SK-MEL-5 (cell line): Measurements from ENCODE around the gene WDR54. TPM values are rescaled to one million over a fixed set of nuclear protein-coding genes. Genes with fewer than 3 reads are reported as not detected.

Source experiments
- DNase-seq: peaks from one replicate; pipeline ENCODE4 v3.0.0-alpha.2; 2016; ENCODE audit warnings: low read depth, low spot score
- in situ Hi-C: cut with HindIII; loops from 2 replicates; pipeline ENCODE4 v1.10.0; 2016; ENCODE audit warnings: low sequenced_read_pairs, high pct_unique_total_duplicates, low pct_unique_long_range_greater_than_20kb
- polyA plus RNA-seq, 2 experiments: library from polyadenylated mRNA; depleted of rRNA; stranded (reverse); fragments of >200 nt; gene quantifications; 2 replicates each; pipeline ENCODE4 v1.2.3, GENCODE V29; 2015
- total RNA-seq: library from RNA; depleted of rRNA; stranded (reverse); fragments of >200 nt; shearing (Covaris generic); gene quantifications from 2 replicates; pipeline ENCODE4 v1.2.3, GENCODE V29; 2014; rRNA removed

Gene WDR54
- 26.9 and 27.7 TPM in 2 replicates for total RNA-seq
- polyA plus RNA-seq (2015; cell fraction: cytosol; rRNA removed): 24.5 and 30.6 TPM in 2 replicates
- polyA plus RNA-seq (2015; cell fraction: nucleus; rRNA removed): 9.2 and 22.0 TPM in 2 replicates

GRCh38 chr2:74421221-74421870, at the start of gene WDR54, which contains the start of gene C2orf81:
TSS of gene WDR54 (plus strand) at chr2:74421730. CDS start at chr2:74422154, 424 bp downstream.
TSS of gene C2orf81 (minus strand) at chr2:74421619. CDS start at chr2:74421560, 59 bp downstream.
- peak; percentile 88 for DNase-seq
- in situ Hi-C loops: no loop called here

GRCh38 chr2:74372674-74373073, 48.9 kb upstream of the WDR54 start:
- no peak for DNase-seq
- in situ Hi-C loops: no loop called here

- in situ Hi-C loops: no loop called here
- DNase-seq: peak; percentile 35
Measured at GRCh38 chr2:74373221-74373676, 48.3 kb upstream of the WDR54 start.

GRCh38 chr2:74373985-74374384, 47.5 kb upstream of the WDR54 start:
- in situ Hi-C loops: no loop called here

GRCh38 chr2:74374509-74375205, 46.9 kb upstream of the WDR54 start:
- peak; percentile 70 for DNase-seq
- in situ Hi-C loops: no loop called here

More at GRCh38 chr2:74373985-74374384, 47.5 kb upstream of the WDR54 start:
- DNase-seq: no peak

- in situ Hi-C loops: no loop called here
Measured at GRCh38 chr2:74375838-74376237, 45.7 kb upstream of the WDR54 start.

GRCh38 chr2:74378007-74378406, 43.5 kb upstream of the WDR54 start:
- DNase-seq: no peak
- in situ Hi-C loops: no loop called here

More at GRCh38 chr2:74375838-74376237, 45.7 kb upstream of the WDR54 start:
- DNase-seq: no peak

GRCh38 chr2:74379851-74380789, 41.4 kb upstream of the WDR54 start, which contains the start of gene DCTN1:
TSS of gene DCTN1 (minus strand) at chr2:74380311. CDS start at chr2:74380037, 274 bp downstream.
- peak; percentile 50 for DNase-seq
- in situ Hi-C loops: no loop called here

GRCh38 chr2:74381751-74382150, 39.8 kb upstream of the WDR54 start:
- in situ Hi-C loops: no loop called here
- peak; percentile 83 for DNase-seq

- in situ Hi-C loops: no loop called here
- no peak for DNase-seq
Measured at GRCh38 chr2:74383254-74383653, 38.3 kb upstream of the WDR54 start.

- in situ Hi-C loops: no loop called here
Measured at GRCh38 chr2:74384051-74384450, 37.5 kb upstream of the WDR54 start.

GRCh38 chr2:74385396-74385795, 36.1 kb upstream of the WDR54 start:
- no peak for DNase-seq
- in situ Hi-C loops: no loop called here

More at GRCh38 chr2:74384051-74384450, 37.5 kb upstream of the WDR54 start:
- DNase-seq: no peak

- in situ Hi-C loops: no loop called here
- no peak for DNase-seq
Measured at GRCh38 chr2:74387346-74387745, 34.2 kb upstream of the WDR54 start.

GRCh38 chr2:74390606-74391005, 30.9 kb upstream of the WDR54 start:
- in situ Hi-C loops: no loop called here
- no peak for DNase-seq

- DNase-seq: peak; percentile 22
- in situ Hi-C loops: no loop called here
Measured at GRCh38 chr2:74391209-74391579, 30.3 kb upstream of the WDR54 start.

GRCh38 chr2:74391580-74392448, 29.7 kb upstream of the WDR54 start:
- peak; percentile 93 for DNase-seq
- in situ Hi-C loops: no loop called here

GRCh38 chr2:74392449-74392743, 29.1 kb upstream of the WDR54 start:
- in situ Hi-C loops: no loop called here
- no peak for DNase-seq
